GM23338 (cell line): ENCODE data around the gene ANGPTL3.

Experiments
- CREB1 ChIP-seq: fragments of 250-450 bp; sonication (Bioruptor Pico); IDR thresholded peaks from 2 replicates; pipeline ENCODE4 v1.5.0; 2020; ENCODE audit warnings: low read depth, mild to moderate bottlenecking, moderate library complexity
- EZH2 ChIP-seq: fragments of 200-600 bp; sonication (generic); IDR thresholded peaks from one replicate; pipeline ENCODE4 v1.8.0; 2017; ENCODE audit warnings: antibody characterized with exemption, mild to moderate bottlenecking, low read depth; ENCODE audit not compliant: unreplicated experiment
- EZH2phosphoT487 ChIP-seq: fragments of 200-600 bp; sonication (generic); IDR thresholded peaks from one replicate; pipeline ENCODE4 v1.8.1; 2018; ENCODE audit warnings: antibody characterized with exemption; ENCODE audit not compliant: unreplicated experiment
- JUNB ChIP-seq: IDR thresholded peaks from one replicate; pipeline ENCODE4 v1.6.1; 2016; ENCODE audit warnings: antibody characterized with exemption; ENCODE audit not compliant: unreplicated experiment
- POLR2AphosphoS5 ChIP-seq: IDR thresholded peaks from 2 replicates; pipeline ENCODE4 v1.6.1; 2016; ENCODE audit warnings: antibody characterized with exemption, low read depth
- ZNF331 ChIP-seq: fragments of 250-450 bp; sonication (Bioruptor Pico); IDR thresholded peaks from 2 replicates; pipeline ENCODE4 v1.5.0; 2020; ENCODE audit warnings: low read depth, mild to moderate bottlenecking, moderate library complexity
- TF ChIP-seq, protein P1 (sequence below), 2 experiments: fragments of 200-600 bp in 1 of 2; sonication (generic) in 1 of 2; conservative IDR thresholded peaks; 2 replicates each; pipeline versions ENCODE4 v1.5.1 to v1.6.1; 2016 to 2017; ENCODE audit warnings: antibody characterized with exemption in 2 of 2, low read depth in 2 of 2, mild to moderate bottlenecking in 2 of 2, moderate library complexity in 1 of 2
- TF ChIP-seq, protein P2 (sequence below): IDR thresholded peaks from one replicate; pipeline ENCODE4 v1.6.1; 2018; ENCODE audit warnings: antibody characterized with exemption; ENCODE audit not compliant: unreplicated experiment

DNA sequence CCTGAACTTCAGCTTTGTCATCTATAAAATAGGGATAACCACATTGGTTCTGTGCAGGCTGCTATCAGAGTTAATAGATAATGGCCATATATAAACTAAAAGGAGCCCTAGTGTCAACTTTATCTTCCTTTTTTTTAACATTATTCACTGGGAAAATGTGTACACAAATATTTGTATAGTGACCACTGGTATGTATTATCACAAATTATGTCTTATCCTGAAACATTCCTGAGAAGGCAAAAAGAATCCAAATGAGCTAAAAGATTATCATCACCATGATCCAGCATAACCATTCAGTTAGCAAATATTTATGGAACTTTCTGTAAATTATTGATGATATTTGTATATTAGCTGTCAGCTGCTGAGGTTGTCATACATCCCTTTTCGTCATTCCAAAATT, 16.6 kb downstream of the ANGPTL3 start:
- TF ChIP-seq, protein P1, sequence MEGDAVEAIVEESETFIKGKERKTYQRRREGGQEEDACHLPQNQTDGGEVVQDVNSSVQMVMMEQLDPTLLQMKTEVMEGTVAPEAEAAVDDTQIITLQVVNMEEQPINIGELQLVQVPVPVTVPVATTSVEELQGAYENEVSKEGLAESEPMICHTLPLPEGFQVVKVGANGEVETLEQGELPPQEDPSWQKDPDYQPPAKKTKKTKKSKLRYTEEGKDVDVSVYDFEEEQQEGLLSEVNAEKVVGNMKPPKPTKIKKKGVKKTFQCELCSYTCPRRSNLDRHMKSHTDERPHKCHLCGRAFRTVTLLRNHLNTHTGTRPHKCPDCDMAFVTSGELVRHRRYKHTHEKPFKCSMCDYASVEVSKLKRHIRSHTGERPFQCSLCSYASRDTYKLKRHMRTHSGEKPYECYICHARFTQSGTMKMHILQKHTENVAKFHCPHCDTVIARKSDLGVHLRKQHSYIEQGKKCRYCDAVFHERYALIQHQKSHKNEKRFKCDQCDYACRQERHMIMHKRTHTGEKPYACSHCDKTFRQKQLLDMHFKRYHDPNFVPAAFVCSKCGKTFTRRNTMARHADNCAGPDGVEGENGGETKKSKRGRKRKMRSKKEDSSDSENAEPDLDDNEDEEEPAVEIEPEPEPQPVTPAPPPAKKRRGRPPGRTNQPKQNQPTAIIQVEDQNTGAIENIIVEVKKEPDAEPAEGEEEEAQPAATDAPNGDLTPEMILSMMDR (conservative IDR thresholded peaks at IDR 0.05; ENCODE audit: low read depth in 2 of 2): no peak
- TF ChIP-seq, protein P2, sequence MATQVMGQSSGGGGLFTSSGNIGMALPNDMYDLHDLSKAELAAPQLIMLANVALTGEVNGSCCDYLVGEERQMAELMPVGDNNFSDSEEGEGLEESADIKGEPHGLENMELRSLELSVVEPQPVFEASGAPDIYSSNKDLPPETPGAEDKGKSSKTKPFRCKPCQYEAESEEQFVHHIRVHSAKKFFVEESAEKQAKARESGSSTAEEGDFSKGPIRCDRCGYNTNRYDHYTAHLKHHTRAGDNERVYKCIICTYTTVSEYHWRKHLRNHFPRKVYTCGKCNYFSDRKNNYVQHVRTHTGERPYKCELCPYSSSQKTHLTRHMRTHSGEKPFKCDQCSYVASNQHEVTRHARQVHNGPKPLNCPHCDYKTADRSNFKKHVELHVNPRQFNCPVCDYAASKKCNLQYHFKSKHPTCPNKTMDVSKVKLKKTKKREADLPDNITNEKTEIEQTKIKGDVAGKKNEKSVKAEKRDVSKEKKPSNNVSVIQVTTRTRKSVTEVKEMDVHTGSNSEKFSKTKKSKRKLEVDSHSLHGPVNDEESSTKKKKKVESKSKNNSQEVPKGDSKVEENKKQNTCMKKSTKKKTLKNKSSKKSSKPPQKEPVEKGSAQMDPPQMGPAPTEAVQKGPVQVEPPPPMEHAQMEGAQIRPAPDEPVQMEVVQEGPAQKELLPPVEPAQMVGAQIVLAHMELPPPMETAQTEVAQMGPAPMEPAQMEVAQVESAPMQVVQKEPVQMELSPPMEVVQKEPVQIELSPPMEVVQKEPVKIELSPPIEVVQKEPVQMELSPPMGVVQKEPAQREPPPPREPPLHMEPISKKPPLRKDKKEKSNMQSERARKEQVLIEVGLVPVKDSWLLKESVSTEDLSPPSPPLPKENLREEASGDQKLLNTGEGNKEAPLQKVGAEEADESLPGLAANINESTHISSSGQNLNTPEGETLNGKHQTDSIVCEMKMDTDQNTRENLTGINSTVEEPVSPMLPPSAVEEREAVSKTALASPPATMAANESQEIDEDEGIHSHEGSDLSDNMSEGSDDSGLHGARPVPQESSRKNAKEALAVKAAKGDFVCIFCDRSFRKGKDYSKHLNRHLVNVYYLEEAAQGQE: no peak
- no peak for TF ChIP-seq ZNF331 (CRISPR knock-in tag)
- no peak for TF ChIP-seq EZH2phosphoT487
- no peak for TF ChIP-seq POLR2AphosphoS5
- no peak for TF ChIP-seq EZH2
- no peak for TF ChIP-seq CREB1 (CRISPR knock-in tag)
- no peak for TF ChIP-seq JUNB
